MCF 10A (cell line): ENCODE measurements around the gene AQP3. TPM values are rescaled to one million over a fixed set of nuclear protein-coding genes. Genes with fewer than 3 reads are reported as not detected.

Experiments used
- BruUV-seq: library from RNA; stranded (reverse); fragments of 400-500 nt; replicated peaks from 2 replicates; lab custom pipeline; 2021; lab: Mats Ljungman, UMichigan
- CTCF ChIA-PET: fragments of 300-600 bp; sonication (Branson Sonifier 250); formaldehyde crosslinking; extraction: SDS; loops from one replicate; lab custom pipeline; 2021; ENCODE audit warnings: antibody characterized with exemption, inconsistent platforms; lab: Yijun Ruan, JAX
- POLR2A ChIA-PET: fragments of 300-600, 350-650 bp; sonication (Branson Sonifier 250); formaldehyde crosslinking; extraction: SDS; loops from one replicate; lab custom pipeline; 2020; ENCODE audit warnings: antibody characterized with exemption, inconsistent platforms; lab: Yijun Ruan, JAX
- DNase-seq: peaks from one replicate; pipeline ENCODE4 v3.0.0-alpha.2; 2018; ENCODE audit not compliant: unreplicated experiment
- H3K27ac Mint-ChIP-seq: one replicate; pipeline ENCODE4 v1.8.0; 2022; ENCODE audit warnings: mild to moderate bottlenecking, low read depth, mixed read lengths; ENCODE audit not compliant: unreplicated experiment
- H3K27me3 Mint-ChIP-seq: one replicate; pipeline ENCODE4 v1.8.0; 2022; ENCODE audit warnings: mixed read lengths; ENCODE audit not compliant: insufficient read depth, unreplicated experiment
- H3K36me3 Mint-ChIP-seq: one replicate; pipeline ENCODE4 v1.8.0; 2022; ENCODE audit warnings: mild to moderate bottlenecking, moderate library complexity, mixed read lengths; ENCODE audit not compliant: insufficient read depth, unreplicated experiment
- H3K4me1 Mint-ChIP-seq: one replicate; pipeline ENCODE4 v1.8.0; 2022; ENCODE audit warnings: mixed read lengths; ENCODE audit not compliant: insufficient read depth, unreplicated experiment
- H3K4me3 Mint-ChIP-seq: one replicate; pipeline ENCODE4 v1.8.0; 2022; ENCODE audit warnings: mild to moderate bottlenecking, moderate library complexity, mixed read lengths; ENCODE audit not compliant: unreplicated experiment
- H3K9me3 Mint-ChIP-seq: one replicate; pipeline ENCODE4 v1.8.0; 2022; ENCODE audit warnings: mixed read lengths; ENCODE audit not compliant: unreplicated experiment
- intact Hi-C: fragments of 100-400 bp; cut with micrococcal nuclease; formaldehyde crosslinking; loops from 2 replicates; pipeline ENCODE4 v1.14.1; 2022
- total RNA-seq: library from RNA; stranded (reverse); gene quantifications from 2 replicates; pipeline ENCODE4 v1.2.3, GENCODE V29; 2022
- TF ChIP-seq, protein P1 (sequence below): fragments of 200-600 bp; IDR thresholded peaks from one replicate; pipeline ENCODE4 v1.8.0; 2022; ENCODE audit warnings: antibody characterized with exemption, mild to moderate bottlenecking; ENCODE audit not compliant: unreplicated experiment

The AQP3 gene
- total RNA-seq, 1 experiment from 2014 or later: 0.89 TPM

DNA sequence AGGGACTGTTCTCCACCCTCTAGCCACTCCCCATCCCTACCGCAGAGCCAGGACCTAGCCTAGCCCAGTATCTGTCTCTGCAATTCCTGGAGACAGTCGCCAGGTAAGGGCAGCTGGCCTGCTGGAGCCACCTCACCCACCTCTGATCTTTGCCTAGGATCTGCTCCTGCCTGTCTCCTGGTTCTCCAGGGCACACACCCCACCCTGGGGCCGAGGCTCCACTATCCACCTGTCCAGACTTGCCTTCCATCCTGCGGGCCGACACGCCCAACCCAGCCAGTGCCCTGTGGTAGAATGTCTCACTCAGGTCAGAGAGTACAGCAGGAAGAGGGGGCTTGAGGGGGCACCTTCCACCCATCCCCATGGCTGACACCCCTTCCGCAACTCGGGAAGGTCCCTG, 29.3 kb downstream of the AQP3 start:
- H3K36me3 Mint-ChIP-seq: no peaks in the 10 kb centered on the region
- peak; percentile 79 for DNase-seq
- no peaks in the 10 kb centered on the region for H3K27me3 Mint-ChIP-seq
- H3K27ac Mint-ChIP-seq: no peak overlapping the region
- POLR2A ChIA-PET: interaction anchor here (0.6 to 1.8 kb wide), 4 partner anchors 30 to 440 kb away, joined by 3 to 7 read pairs (median 4); partner anchors contain the start of gene NOL6
- TF ChIP-seq, protein P1, sequence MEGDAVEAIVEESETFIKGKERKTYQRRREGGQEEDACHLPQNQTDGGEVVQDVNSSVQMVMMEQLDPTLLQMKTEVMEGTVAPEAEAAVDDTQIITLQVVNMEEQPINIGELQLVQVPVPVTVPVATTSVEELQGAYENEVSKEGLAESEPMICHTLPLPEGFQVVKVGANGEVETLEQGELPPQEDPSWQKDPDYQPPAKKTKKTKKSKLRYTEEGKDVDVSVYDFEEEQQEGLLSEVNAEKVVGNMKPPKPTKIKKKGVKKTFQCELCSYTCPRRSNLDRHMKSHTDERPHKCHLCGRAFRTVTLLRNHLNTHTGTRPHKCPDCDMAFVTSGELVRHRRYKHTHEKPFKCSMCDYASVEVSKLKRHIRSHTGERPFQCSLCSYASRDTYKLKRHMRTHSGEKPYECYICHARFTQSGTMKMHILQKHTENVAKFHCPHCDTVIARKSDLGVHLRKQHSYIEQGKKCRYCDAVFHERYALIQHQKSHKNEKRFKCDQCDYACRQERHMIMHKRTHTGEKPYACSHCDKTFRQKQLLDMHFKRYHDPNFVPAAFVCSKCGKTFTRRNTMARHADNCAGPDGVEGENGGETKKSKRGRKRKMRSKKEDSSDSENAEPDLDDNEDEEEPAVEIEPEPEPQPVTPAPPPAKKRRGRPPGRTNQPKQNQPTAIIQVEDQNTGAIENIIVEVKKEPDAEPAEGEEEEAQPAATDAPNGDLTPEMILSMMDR: no peak
- H3K4me1 Mint-ChIP-seq: peaks cover 34% of the 10 kb centered on the region
- H3K4me3 Mint-ChIP-seq: no peak overlapping the region
- H3K9me3 Mint-ChIP-seq: no peaks in the 10 kb centered on the region
- CTCF ChIA-PET: interaction anchor here (0.9 to 6.1 kb wide), 5 partner anchors 14 to 54 kb away, joined by 3 to 50 read pairs (median 23); no protein-coding TSS in a partner anchor
- intact Hi-C loops: no loop called here
- no TSS peak for BruUV-seq

DNA sequence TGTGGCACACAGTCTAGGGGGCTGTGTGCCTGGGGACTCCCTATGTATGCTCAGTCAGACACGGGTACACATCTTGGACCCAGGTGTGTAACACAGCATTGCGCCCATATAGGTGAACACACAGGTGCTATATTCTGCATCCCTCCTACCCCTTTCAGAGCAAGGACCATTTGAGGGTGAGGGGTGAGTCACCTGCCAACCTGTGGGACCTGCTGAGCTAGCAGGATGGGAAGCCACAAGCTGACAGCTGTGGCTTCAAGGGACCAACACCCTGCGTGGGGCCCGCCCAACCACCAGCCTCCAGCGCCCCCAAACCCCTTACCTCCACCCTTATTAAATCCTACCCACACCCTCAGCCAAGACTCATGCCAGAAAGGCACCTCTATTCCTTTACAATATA, 30.4 kb downstream of the AQP3 start:
- TF ChIP-seq, protein P1: no peak
- H3K4me3 Mint-ChIP-seq: no peak overlapping the region
- no TSS peak for BruUV-seq
- H3K27me3 Mint-ChIP-seq: no peaks in the 10 kb centered on the region
- ChIA-PET POLR2A (interaction anchor here (1.2 to 1.8 kb wide), 2 partner anchors 37 to 57 kb away, joined by 3 to 7 read pairs; partner anchors contain the start of gene NOL6), CTCF (interaction anchor here (0.6 to 6.1 kb wide), 10 partner anchors 13 to 154 kb away, joined by 3 to 50 read pairs (median 12); no protein-coding TSS in a partner anchor)
- intact Hi-C loops: no loop called here
- no peaks in the 10 kb centered on the region for H3K9me3 Mint-ChIP-seq
- H3K4me1 Mint-ChIP-seq: peaks cover 34% of the 10 kb centered on the region
- H3K27ac Mint-ChIP-seq: no peak overlapping the region
- no peak for DNase-seq
- no peaks in the 10 kb centered on the region for H3K36me3 Mint-ChIP-seq

DNA sequence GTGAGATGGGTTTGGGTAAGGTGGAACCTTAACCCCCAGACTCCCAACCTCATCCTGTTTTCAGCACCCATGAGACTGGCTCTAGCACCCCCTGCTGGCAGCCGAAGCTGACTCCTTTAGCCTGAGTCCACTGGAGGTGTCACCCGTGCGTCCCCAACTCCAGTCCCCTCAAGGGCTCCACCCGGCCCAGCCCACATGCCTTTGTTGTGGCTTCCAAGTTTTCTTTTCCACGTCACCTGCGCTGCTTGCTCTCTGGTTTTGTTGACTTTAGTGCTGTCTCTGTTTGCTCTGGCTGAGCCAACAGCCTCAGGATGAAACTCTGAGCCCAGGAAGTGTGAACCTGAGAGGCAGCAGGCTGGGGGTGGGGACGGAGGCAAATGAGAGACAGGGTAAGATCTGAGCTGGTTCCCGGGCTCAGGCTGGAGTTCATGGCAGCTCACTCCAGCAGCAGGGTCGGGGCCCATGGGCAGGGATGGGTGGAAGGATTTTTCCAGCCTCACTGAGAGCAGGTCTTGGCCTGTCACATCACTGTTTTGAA, 31.8 kb downstream of the AQP3 start:
- Mint-ChIP-seq H3K4me1 (peaks cover 34% of the 10 kb centered on the region), H3K36me3 (no peaks in the 10 kb centered on the region), H3K9me3 (no peaks in the 10 kb centered on the region), H3K4me3 (no peak overlapping the region), H3K27ac (peak overlapping the region; percentile 36), H3K27me3 (no peaks in the 10 kb centered on the region)
- peak; percentile 82 for DNase-seq
- no TSS peak for BruUV-seq
- POLR2A ChIA-PET: interaction anchor here (0.6 to 1.4 kb wide), 9 partner anchors 9 to 125 kb away, joined by 3 to 5 read pairs (median 3); partner anchors contain the start of gene NFX1
- intact Hi-C loops: no loop called here
- CTCF ChIA-PET: interaction anchor here (0.6 to 6.1 kb wide), 17 partner anchors 11 to 356 kb away, joined by 3 to 50 read pairs (median 4); no protein-coding TSS in a partner anchor
- TF ChIP-seq, protein P1: peak; percentile 57

DNA sequence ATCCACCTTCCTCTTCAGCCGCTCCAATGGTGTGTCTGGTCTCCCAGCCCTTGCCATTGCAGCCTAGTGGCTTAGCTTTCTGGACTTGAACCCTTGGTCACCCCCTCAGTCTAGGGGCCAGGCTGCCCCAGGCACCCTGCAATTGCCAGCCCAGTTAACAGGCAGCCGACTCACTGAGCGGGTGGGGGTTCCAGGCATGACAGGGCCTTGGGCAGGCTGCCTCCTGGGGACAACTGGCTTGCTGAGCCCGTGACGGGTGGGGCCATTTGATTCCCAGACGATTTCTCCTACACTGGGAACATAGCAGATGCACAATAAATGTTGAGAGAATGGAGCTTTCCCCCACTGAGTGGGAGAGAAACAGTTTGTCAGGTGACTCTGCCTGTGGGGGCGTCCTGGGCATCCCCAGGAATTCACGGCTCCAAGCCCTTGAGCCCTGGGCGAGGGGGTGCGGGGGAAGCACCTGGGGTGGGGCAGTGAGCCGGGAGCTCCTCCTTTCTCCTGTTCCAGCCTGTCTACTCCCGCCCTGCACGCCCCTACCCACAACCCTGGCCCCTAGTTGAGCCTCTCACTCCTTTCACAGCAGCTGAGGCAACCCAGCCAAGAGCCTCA, 32.4 kb downstream of the AQP3 start:
- Mint-ChIP-seq H3K27me3 (no peaks in the 10 kb centered on the region), H3K36me3 (no peaks in the 10 kb centered on the region), H3K4me1 (peaks cover 34% of the 10 kb centered on the region), H3K9me3 (no peaks in the 10 kb centered on the region), H3K27ac (peak overlapping the region; percentile 36), H3K4me3 (no peak overlapping the region)
- no peak for DNase-seq
- ChIA-PET POLR2A (interaction anchor here (0.9 to 1.4 kb wide), 4 partner anchors 22 to 125 kb away, joined by 3 to 5 read pairs (median 4); partner anchors contain the start of gene NFX1), CTCF (interaction anchor here (0.6 to 6.1 kb wide), 10 partner anchors 11 to 87 kb away, joined by 3 to 50 read pairs (median 12); no protein-coding TSS in a partner anchor)
- TF ChIP-seq, protein P1: no peak
- BruUV-seq: no TSS peak
- intact Hi-C loops: no loop called here
